T-helper 1 cell treated with Interleukin-12 subunit alpha and Interleukin-12 subunit beta and Interleukin-4 antibody, amounts not matched to agents 30 μg/mL and 1 μg/mL, for 36 hours (primary cell): Measurements from ENCODE around the gene ZNF850.
"Not testable (repeated sequence)": the region's sequence is repeated elsewhere in the genome, so short reads cannot be mapped to it uniquely, and the experiment has no call there.

Experiments used
- H3K27ac Mint-ChIP-seq: one replicate; pipeline ENCODE4 v1.8.0; 2021; ENCODE audit warnings: mild to moderate bottlenecking, mixed read lengths
- H3K27me3 Mint-ChIP-seq: one replicate; pipeline ENCODE4 v1.8.0; 2021; ENCODE audit warnings: low read depth, mixed read lengths
- H3K36me3 Mint-ChIP-seq: one replicate; pipeline ENCODE4 v1.8.0; 2021; ENCODE audit warnings: low read depth, mixed read lengths
- H3K4me1 Mint-ChIP-seq: one replicate; pipeline ENCODE4 v1.8.0; 2021; ENCODE audit warnings: low read depth, mixed read lengths
- H3K4me3 Mint-ChIP-seq: one replicate; pipeline ENCODE4 v1.8.0; 2021; ENCODE audit warnings: mild to moderate bottlenecking, moderate library complexity, mixed read lengths
- H3K9me3 Mint-ChIP-seq: one replicate; pipeline ENCODE4 v1.8.0; 2021; ENCODE audit warnings: mixed read lengths

ZNF850 gene

GRCh38 chr19:36748431-36749275 lies 24.0 kb downstream of the ZNF850 start:
- Mint-ChIP-seq H3K4me3 (no peak overlapping the region), H3K9me3 (peaks cover 70% of the 10 kb centered on the region), H3K27ac (no peak overlapping the region)

GRCh38 chr19:36747750-36748149 lies 24.9 kb downstream of the ZNF850 start:
- Mint-ChIP-seq H3K27me3 (no peaks in the 10 kb centered on the region), H3K4me1 (no peaks in the 10 kb centered on the region), H3K4me3 (no peak overlapping the region), H3K36me3 (peaks cover 58% of the 10 kb centered on the region), H3K27ac (no peak overlapping the region), H3K9me3 (peaks cover 74% of the 10 kb centered on the region)

More at GRCh38 chr19:36748431-36749275, 24.0 kb downstream of the ZNF850 start:
- H3K27me3 Mint-ChIP-seq = no peaks in the 10 kb centered on the region
- H3K36me3 Mint-ChIP-seq = peaks cover 63% of the 10 kb centered on the region
- H3K4me1 Mint-ChIP-seq = no peaks in the 10 kb centered on the region

GRCh38 chr19:36745870-36746269 lies 26.7 kb downstream of the ZNF850 start:
- peaks cover 71% of the 10 kb centered on the region for H3K9me3 Mint-ChIP-seq
- H3K36me3 Mint-ChIP-seq = peaks cover 45% of the 10 kb centered on the region
- H3K4me3 Mint-ChIP-seq = no peak overlapping the region
- H3K27me3 Mint-ChIP-seq = no peaks in the 10 kb centered on the region
- no peaks in the 10 kb centered on the region for H3K4me1 Mint-ChIP-seq
- H3K27ac Mint-ChIP-seq = no peak overlapping the region

- H3K27ac Mint-ChIP-seq, H3K27me3 Mint-ChIP-seq, H3K4me3 Mint-ChIP-seq, H3K4me1 Mint-ChIP-seq: not testable (repeated sequence)
- peaks cover 31% of the 10 kb centered on the region for H3K36me3 Mint-ChIP-seq
- H3K9me3 Mint-ChIP-seq = peaks cover 85% of the 10 kb centered on the region
These were observed 36.4 kb downstream of the ZNF850 start for GRCh38 chr19:36736166-36736565.

- H3K4me3 Mint-ChIP-seq = no peak overlapping the region
- no peaks in the 10 kb centered on the region for H3K4me1 Mint-ChIP-seq
- peaks cover 56% of the 10 kb centered on the region for H3K9me3 Mint-ChIP-seq
- peaks cover 62% of the 10 kb centered on the region for H3K36me3 Mint-ChIP-seq
- H3K27me3 Mint-ChIP-seq = no peaks in the 10 kb centered on the region
- H3K27ac Mint-ChIP-seq = no peak overlapping the region
These were observed 52.7 kb downstream of the ZNF850 start for GRCh38 chr19:36719687-36720556.

GRCh38 chr19:36709423-36709822 lies 63.2 kb downstream of the ZNF850 start:
- Mint-ChIP-seq H3K36me3 (peaks cover 83% of the 10 kb centered on the region), H3K27me3 (no peaks in the 10 kb centered on the region), H3K9me3 (peaks cover 85% of the 10 kb centered on the region), H3K4me3 (no peak overlapping the region), H3K4me1 (no peaks in the 10 kb centered on the region), H3K27ac (no peak overlapping the region)

- Mint-ChIP-seq H3K27ac (no peak overlapping the region), H3K27me3 (no peaks in the 10 kb centered on the region), H3K4me1 (no peaks in the 10 kb centered on the region), H3K9me3 (peaks cover 71% of the 10 kb centered on the region), H3K36me3 (peaks cover 72% of the 10 kb centered on the region), H3K4me3 (no peak overlapping the region)
These were observed 65.5 kb downstream of the ZNF850 start for GRCh38 chr19:36707134-36707533.

- H3K36me3 Mint-ChIP-seq = peaks cover 65% of the 10 kb centered on the region
- H3K4me3 Mint-ChIP-seq = peak overlapping the region; percentile 97
- H3K27ac Mint-ChIP-seq = peak overlapping the region; percentile 96
- H3K9me3 Mint-ChIP-seq = peaks cover 45% of the 10 kb centered on the region
- H3K4me1 Mint-ChIP-seq = peaks cover 31% of the 10 kb centered on the region
- peaks cover 4% of the 10 kb centered on the region for H3K27me3 Mint-ChIP-seq
These were observed 84.5 kb downstream of the ZNF850 start for GRCh38 chr19:36688058-36688457.

GRCh38 chr19:36687214-36688056 lies 85.2 kb downstream of the ZNF850 start, which contains the start of gene ZNF567:
Gene ZNF567 (plus strand): TSS chr19:36687612. CDS start chr19:36694868, 7,256 bp downstream.
- Mint-ChIP-seq H3K27me3 (peaks cover 4% of the 10 kb centered on the region), H3K9me3 (peaks cover 48% of the 10 kb centered on the region), H3K27ac (peak within 1 kb of the TSS; percentile 96), H3K4me1 (peaks cover 31% of the 10 kb centered on the region), H3K36me3 (peaks cover 63% of the 10 kb centered on the region), H3K4me3 (peak within 1 kb of the TSS; percentile 97)

GRCh38 chr19:36686365-36687213 lies 86.0 kb downstream of the ZNF850 start:
- Mint-ChIP-seq H3K4me1 (peaks cover 31% of the 10 kb centered on the region), H3K27me3 (peaks cover 4% of the 10 kb centered on the region), H3K9me3 (peaks cover 48% of the 10 kb centered on the region), H3K27ac (peak overlapping the region; percentile 96), H3K36me3 (peaks cover 58% of the 10 kb centered on the region), H3K4me3 (peak overlapping the region; percentile 97)

GRCh38 chr19:36685835-36686234 lies 86.8 kb downstream of the ZNF850 start:
- peak overlapping the region; percentile 97 for H3K4me3 Mint-ChIP-seq
- H3K27me3 Mint-ChIP-seq = peaks cover 4% of the 10 kb centered on the region
- H3K27ac Mint-ChIP-seq = no peak overlapping the region
- peaks cover 31% of the 10 kb centered on the region for H3K4me1 Mint-ChIP-seq
- peaks cover 50% of the 10 kb centered on the region for H3K9me3 Mint-ChIP-seq
- H3K36me3 Mint-ChIP-seq = peaks cover 55% of the 10 kb centered on the region

GRCh38 chr19:36679455-36679854 lies 93.2 kb downstream of the ZNF850 start:
- H3K27me3 Mint-ChIP-seq = no peaks in the 10 kb centered on the region
- no peak overlapping the region for H3K4me3 Mint-ChIP-seq
- H3K4me1 Mint-ChIP-seq = peaks cover 1% of the 10 kb centered on the region
- H3K27ac Mint-ChIP-seq = no peak overlapping the region
- peaks cover 55% of the 10 kb centered on the region for H3K9me3 Mint-ChIP-seq
- H3K36me3 Mint-ChIP-seq = peaks cover 30% of the 10 kb centered on the region

GRCh38 chr19:36674201-36674600 lies 98.4 kb downstream of the ZNF850 start:
- H3K9me3 Mint-ChIP-seq = peaks cover 58% of the 10 kb centered on the region
- no peak overlapping the region for H3K4me3 Mint-ChIP-seq
- H3K4me1 Mint-ChIP-seq = no peaks in the 10 kb centered on the region
- no peaks in the 10 kb centered on the region for H3K27me3 Mint-ChIP-seq
- peaks cover 15% of the 10 kb centered on the region for H3K36me3 Mint-ChIP-seq
- H3K27ac Mint-ChIP-seq = no peak overlapping the region
